ENCODE results near the gene DPF1.
A peak's percentile ranks its signal among the peaks of the same experiment; 100 is the strongest.
"Not testable (repeated sequence)": the region's sequence is repeated elsewhere in the genome, so short reads cannot be mapped to it uniquely, and the experiment has no call there.

Gene DPF1

DNA sequence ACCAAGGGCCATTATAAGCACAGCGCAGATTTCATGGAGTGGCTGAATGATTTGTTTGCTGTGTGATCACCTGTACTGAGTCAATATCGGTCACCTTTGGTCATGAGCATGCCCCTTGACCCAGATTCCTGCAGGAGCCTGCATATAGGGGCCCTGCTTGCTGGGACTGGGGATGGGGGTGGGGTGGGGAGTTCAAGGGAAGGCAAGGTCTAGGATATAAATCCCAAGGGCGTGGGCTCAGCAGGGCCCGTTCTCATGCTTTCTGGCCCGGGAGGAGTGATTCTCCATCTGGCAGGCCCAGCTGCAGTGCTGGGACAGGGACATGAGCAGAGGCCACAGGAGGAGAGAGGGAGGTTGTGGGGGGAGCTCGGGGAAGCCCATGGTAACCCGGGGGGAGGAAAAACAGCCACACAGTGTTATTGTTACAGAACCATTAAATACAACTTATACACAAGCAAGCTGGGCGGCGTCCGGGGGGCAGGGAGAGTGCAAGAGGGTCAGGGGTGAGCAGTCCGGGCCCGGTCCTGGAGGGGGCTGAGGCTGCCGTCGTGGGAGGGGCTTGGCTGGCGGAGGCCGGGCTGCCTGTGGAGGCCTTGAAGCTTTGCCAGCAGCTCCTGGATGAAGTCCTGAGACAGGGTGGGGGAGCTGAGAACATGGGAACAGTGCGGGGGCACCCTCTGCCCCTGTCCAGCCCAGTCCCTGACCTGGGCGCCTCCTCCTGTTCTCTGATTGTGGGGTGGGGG is 27.0 kb upstream of the DPF1 start:
- DNase-seq (ENCODE audit: low read depth): no peak

GRCh38 chr19:38250428-38250820 is 26.4 kb upstream of the DPF1 start:
- DNase-seq (ENCODE audit: low read depth): no peak

DNA sequence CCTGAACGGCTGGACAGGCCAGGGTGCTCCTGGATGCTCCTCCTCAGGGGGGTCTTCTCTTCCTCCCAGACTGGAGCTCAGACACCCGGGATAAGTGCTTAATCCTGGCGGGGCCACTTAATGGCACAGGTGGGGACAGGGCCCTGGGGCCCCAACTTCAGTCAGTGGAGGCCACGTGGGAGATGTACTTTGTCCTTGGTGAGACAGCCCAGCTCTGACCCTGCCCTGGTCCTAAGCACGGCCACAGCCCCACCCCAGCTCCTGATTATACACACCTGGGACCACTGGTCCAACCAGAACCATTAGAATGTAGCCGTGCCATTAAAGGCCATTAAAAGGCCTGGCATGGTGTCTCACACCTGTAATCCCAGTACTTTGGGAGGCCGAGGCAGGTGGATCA is 24.4 kb upstream of the DPF1 start:
- DNase-seq (ENCODE audit: low read depth): no peak

GRCh38 chr19:38247734-38248268 is 23.8 kb upstream of the DPF1 start:
- no peak for DNase-seq (ENCODE audit: low read depth)

- no peak for DNase-seq (ENCODE audit: low read depth)
Observed at GRCh38 chr19:38247126-38247525, 23.1 kb upstream of the DPF1 start.

GRCh38 chr19:38245826-38246498 is 21.9 kb upstream of the DPF1 start:
- DNase-seq (ENCODE audit: low read depth): no peak

GRCh38 chr19:38243279-38243673 is 19.3 kb upstream of the DPF1 start:
- no peak for DNase-seq (ENCODE audit: low read depth)

DNA sequence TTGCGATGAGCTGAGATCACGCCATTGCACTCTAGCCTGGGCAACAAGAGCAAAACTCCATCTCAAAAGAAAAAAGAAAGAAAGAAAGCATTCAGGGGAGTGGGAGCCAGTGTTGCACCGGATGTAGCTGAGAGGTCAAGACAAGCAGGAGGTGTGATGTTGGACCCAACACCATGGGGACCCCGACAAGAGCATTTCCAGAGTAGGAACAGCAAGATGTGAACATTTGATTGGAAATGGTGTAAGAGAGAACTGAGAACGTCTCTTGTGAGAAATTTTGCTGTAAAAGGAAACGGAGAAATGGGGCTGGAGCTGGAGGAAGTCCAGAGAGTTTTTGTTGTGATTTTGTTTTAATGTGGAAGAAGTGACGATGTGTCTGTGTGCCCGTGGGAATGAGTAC is 15.8 kb upstream of the DPF1 start:
- no peak for DNase-seq (ENCODE audit: low read depth)

DNA sequence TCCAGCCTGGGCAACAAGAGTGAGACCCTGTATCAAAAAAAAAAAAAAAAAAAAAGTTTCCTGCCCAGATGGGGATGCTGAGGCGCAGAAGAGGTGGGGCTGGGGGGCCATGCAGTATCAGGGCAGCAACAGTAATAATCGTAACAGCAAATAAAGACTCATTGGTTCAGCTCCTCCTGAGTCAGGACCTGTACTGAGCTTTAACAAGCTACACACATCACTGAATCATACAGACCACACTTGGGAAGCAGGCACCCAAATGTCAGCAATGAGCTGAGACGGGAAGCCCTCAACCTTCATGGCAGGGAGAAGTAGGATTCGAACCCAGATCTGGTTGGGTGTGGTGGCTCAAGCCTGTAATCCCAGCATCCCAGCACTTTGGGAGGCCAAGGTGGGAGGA is 10.6 kb upstream of the DPF1 start:
- DNase-seq (ENCODE audit: low read depth): peak; percentile 36

GRCh38 chr19:38233740-38234251 is 9.8 kb upstream of the DPF1 start:
- DNase-seq (ENCODE audit: low read depth): peak; percentile 79

DNA sequence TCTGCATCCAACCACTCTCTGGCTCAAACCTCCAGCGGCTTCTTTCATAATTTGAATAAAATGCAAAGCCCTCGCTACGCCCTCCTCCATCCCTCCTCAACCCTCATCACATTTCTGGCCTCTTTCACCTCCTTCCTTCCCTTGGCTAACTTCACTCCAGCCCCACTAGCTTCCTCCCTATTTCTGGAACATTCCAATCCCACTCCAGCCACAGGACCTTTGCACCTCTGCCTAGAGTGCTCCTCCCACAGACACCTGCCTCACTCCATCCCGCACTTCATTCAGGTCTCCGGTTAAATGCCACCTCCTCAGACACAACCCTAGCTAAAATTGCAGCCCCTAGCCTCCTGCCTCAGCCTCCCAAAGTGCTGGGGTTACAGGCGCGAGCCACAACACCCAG is 7.9 kb upstream of the DPF1 start:
- no peak for DNase-seq (ENCODE audit: low read depth)

- not testable (repeated sequence) for DNase-seq (ENCODE audit: low read depth)
Observed at GRCh38 chr19:38230506-38231133, 6.6 kb upstream of the DPF1 start.

DNA sequence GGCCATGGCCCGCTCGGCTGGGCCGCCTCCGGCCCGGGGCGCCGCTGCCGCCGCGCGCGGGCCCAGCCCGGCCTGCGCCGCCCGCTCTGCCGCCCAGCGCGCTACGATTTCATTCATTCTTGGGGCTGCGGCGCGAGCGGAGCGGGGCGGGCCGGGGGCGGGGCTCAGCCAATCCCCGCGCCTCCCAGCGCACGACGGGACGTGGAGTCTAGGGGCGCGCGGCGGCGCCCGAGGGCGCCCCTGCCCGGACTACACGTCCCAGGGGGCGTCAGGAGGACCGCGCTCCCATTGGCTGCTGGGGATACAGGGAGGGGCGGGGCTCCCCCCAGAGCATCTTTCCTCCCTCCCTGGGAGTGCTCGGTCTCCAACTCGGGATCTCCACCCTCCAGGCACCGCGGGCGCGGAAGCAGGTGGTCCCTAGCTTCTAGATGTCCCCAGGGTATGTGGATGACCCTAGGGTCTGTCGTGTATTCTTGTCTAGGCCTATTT is 5.6 kb upstream of the DPF1 start:
- DNase-seq (ENCODE audit: low read depth): peak; percentile 91

GRCh38 chr19:38228491-38229439 is 4.7 kb upstream of the DPF1 start:
- DNase-seq (ENCODE audit: low read depth): no peak

- DNase-seq (ENCODE audit: low read depth): no peak
Observed at GRCh38 chr19:38228005-38228377, 4.0 kb upstream of the DPF1 start.

DNA sequence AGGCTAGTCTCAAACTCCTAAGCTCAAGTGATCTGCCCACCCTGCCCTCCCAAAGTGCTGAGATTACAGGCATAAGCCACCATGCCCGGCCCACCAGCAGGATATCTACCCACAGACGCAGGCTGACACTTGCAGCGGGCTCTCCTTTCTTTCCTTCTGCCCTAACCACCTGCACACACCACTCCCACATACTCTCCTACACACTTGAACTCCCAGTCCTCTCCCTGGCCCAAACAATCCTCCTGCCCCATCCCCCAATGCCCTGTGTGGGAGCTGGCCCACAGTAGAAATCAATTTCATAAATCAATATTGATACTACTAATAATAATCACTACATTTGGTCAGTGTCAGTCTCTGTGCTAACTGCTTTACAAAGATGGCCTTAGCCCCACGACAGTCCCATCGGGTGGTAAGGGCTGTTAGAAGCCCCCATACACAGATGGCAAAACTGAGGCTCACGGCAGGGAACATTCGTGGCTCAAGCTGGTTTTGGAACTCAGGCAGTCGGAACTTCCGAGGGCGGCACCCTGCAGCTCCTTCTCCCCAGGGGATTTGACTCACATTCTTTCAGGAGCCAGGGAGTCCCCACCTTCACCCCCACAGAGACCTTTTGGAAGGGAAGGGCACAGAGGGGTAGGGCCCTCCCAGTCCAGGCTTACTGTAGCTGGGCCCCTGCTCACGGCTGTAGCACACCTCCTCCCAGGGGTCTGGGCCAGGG is 3.4 kb upstream of the DPF1 start:
- DNase-seq (ENCODE audit: low read depth): no peak

DNA sequence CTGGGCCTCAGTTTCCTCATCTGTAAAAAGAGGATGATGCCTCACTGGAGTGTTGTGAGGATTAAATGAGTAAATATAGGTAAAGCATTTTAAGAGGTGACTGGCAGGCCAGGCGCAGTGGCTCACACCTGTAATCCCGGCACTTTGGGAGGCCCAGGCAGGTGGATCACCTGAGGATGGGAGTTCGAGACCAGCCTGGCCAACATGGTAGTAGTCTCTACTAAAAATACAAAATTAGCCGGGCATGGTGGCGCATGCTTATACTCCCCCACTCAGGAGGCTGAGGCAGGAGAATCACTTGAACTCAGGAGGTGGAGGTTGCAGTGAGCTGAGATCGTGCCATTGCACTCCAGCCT is 819 bp upstream of the DPF1 start:
- not testable (repeated sequence) for DNase-seq (ENCODE audit: low read depth)

GRCh38 chr19:38223617-38224013 is 407 bp downstream of the DPF1 start:
- no peak for DNase-seq (ENCODE audit: low read depth)

DNA sequence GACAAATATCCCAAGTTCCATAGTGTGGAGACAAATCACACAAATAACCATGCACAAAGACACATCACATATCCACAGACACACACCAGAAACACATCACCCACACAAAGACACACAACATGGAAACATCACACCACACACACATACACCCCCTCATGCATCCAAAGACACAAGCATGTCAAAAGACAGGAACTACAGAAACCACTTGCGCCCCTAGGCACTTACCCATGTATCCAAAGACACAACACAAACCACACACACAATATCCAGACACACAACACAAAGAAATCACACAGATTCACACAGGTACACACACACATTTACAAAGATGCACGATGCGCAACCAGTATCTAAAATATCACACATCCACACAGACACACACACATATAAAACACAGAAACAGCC is 901 bp downstream of the DPF1 start:
- no peak for DNase-seq (ENCODE audit: low read depth)

- no peak for DNase-seq (ENCODE audit: low read depth)
Observed at GRCh38 chr19:38221919-38222830, 1.8 kb downstream of the DPF1 start.

All from ELR (cell line).